HCT116 (cell line): ENCODE results near the gene HINT1. TPM values are rescaled to one million over a fixed set of nuclear protein-coding genes. Genes with fewer than 3 reads are reported as not detected.

Source experiments
- ATAC-seq: fragments of 200-7000 bp; cut with Tn5 transposase; 2 replicates; pipeline ENCODE4 v1.9.1; 2020; ENCODE audit warnings: mild to moderate bottlenecking, moderate library complexity
- BruUV-seq: library from RNA; stranded (reverse); fragments of 400-500 nt; replicated peaks from 2 replicates; lab custom pipeline; 2021; lab: Mats Ljungman, UMichigan
- CTCF ChIA-PET: fragments of 300-600 bp; sonication (Branson Sonifier 250); formaldehyde crosslinking; loops from one replicate; lab custom pipeline; 2021; ENCODE audit warnings: antibody characterized with exemption; lab: Charles Lee
- POLR2A ChIA-PET: fragments of 300-600, 350-600 bp; sonication (Branson Sonifier 250); formaldehyde crosslinking; loops from one replicate; lab custom pipeline; 2021; ENCODE audit warnings: antibody characterized with exemption; lab: Charles Lee
- RAD21 ChIA-PET, 2 experiments: fragments of 300-600 bp; sonication (Branson Sonifier 250); formaldehyde crosslinking; loops; one replicate each; lab custom pipeline; 2023; ENCODE audit warnings: low total read pairs in 2 of 2; ENCODE audit not compliant: uncharacterized antibody in 2 of 2, unreplicated experiment in 2 of 2, low non-redundant PET in 1 of 2; lab: Charles Lee
- DNase-seq: peaks from one replicate; pipeline ENCODE4 v3.0.0-alpha.2; 2010; ENCODE audit warnings: low read depth, low spot score
- H2AFZ ChIP-seq: fragments of 200-600 bp; shearing (Covaris generic), sonication (generic); 2 replicates; pipeline ENCODE4 v1.6.1; 2017; ENCODE audit warnings: low read depth, mixed run types, mixed read lengths, antibody characterized with exemption, low read length; ENCODE audit not compliant: poor library complexity, severe bottlenecking
- H3K27ac ChIP-seq: 2 replicates; pipeline ENCODE4 v1.5.1; 2012; ENCODE audit warnings: low read depth, low read length
- H3K27me3 ChIP-seq: fragments of 200-600 bp; sonication (generic); 2 replicates; pipeline ENCODE4 v1.6.1; 2016; ENCODE audit warnings: mixed run types, low read length, mixed read lengths; ENCODE audit not compliant: insufficient read depth
- H3K36me3 ChIP-seq, 2 experiments: fragments of 200-500 bp in 1 of 2; fragments of 200-600 bp in 1 of 2; sonication (Bioruptor generic) in 1 of 2; sonication (generic) in 1 of 2; 2 replicates each; pipeline versions ENCODE4 v1.5.1 to v1.6.1; 2014 to 2016; ENCODE audit warnings: low read length in 2 of 2, inconsistent platforms in 1 of 2, mixed read lengths in 1 of 2, mixed run types in 1 of 2; ENCODE audit not compliant: insufficient read depth in 2 of 2, control insufficient read depth in 1 of 2
- H3K4me1 ChIP-seq, 2 experiments: fragments of 200-600 bp in 1 of 2; sonication (generic) in 1 of 2; 2 replicates each; pipeline versions ENCODE4 v1.5.1 to v1.6.1; 2012 to 2017; ENCODE audit warnings: low read length in 2 of 2, inconsistent platforms in 1 of 2, mild to moderate bottlenecking in 1 of 2, mixed read lengths in 1 of 2, mixed run types in 1 of 2, moderate library complexity in 1 of 2; ENCODE audit not compliant: insufficient read depth in 2 of 2, control insufficient read depth in 1 of 2
- H3K4me2 ChIP-seq: fragments of 200-600 bp; sonication (generic); 2 replicates; pipeline ENCODE4 v1.6.1; 2017; ENCODE audit warnings: mixed run types, low read length, mixed read lengths
- H3K4me3 ChIP-seq, 2 experiments: fragments of 200-600 bp in 1 of 2; sonication (generic) in 1 of 2; replicated peaks in 1 of 2; 2 replicates each; pipeline ENCODE4 v1.5.1; 2011 to 2016; ENCODE audit warnings: low read length in 2 of 2, control low read depth in 1 of 2, low read depth in 1 of 2, mild to moderate bottlenecking in 1 of 2, mixed read lengths in 1 of 2, mixed run types in 1 of 2
- H3K79me2 ChIP-seq: fragments of 200-600 bp; sonication (generic); 2 replicates; pipeline ENCODE4 v1.6.1; 2017; ENCODE audit warnings: mild to moderate bottlenecking, mixed run types, low read length, moderate library complexity, mixed read lengths; ENCODE audit not compliant: insufficient read depth
- H3K9ac ChIP-seq: fragments of 200-600 bp; sonication (generic); 2 replicates; pipeline ENCODE4 v1.6.1; 2016; ENCODE audit warnings: low read length, mixed read lengths
- H3K9me2 ChIP-seq: fragments of 200-600 bp; sonication (generic), shearing (Covaris generic); 2 replicates; pipeline ENCODE4 v1.6.1; 2017; ENCODE audit warnings: mixed run types, mild to moderate bottlenecking, moderate library complexity; ENCODE audit not compliant: insufficient read depth
- H3K9me3 ChIP-seq, 2 experiments: fragments of 200-500 bp in 1 of 2; fragments of 200-600 bp in 1 of 2; sonication (Bioruptor generic) in 1 of 2; sonication (generic) in 1 of 2; 2 replicates each; pipeline ENCODE4 v1.6.1; 2014 to 2017; ENCODE audit warnings: low read length in 2 of 2, mixed read lengths in 2 of 2, inconsistent platforms in 1 of 2, low read depth in 1 of 2, mild to moderate bottlenecking in 1 of 2, mixed run types in 1 of 2, moderate library complexity in 1 of 2; ENCODE audit not compliant: control insufficient read depth in 1 of 2, insufficient read depth in 1 of 2
- H4K20me1 ChIP-seq: fragments of 200-600 bp; sonication (generic), shearing (Covaris generic); 2 replicates; pipeline ENCODE4 v1.6.1; 2017; ENCODE audit warnings: mixed run types, mild to moderate bottlenecking, moderate library complexity; ENCODE audit not compliant: insufficient read depth
- CEBPB ChIP-seq: IDR thresholded peaks from 2 replicates; pipeline ENCODE4 v1.6.1; 2012; ENCODE audit warnings: low read depth
- EGR1 ChIP-seq: IDR thresholded peaks from 2 replicates; pipeline ENCODE4 v1.6.1; 2012; ENCODE audit warnings: low read depth
- ELF1 ChIP-seq: IDR thresholded peaks from 2 replicates; pipeline ENCODE4 v1.6.1; 2012; ENCODE audit warnings: low read depth, borderline replicate concordance
- EZH2phosphoT487 ChIP-seq: fragments of 200-600 bp; IDR thresholded peaks from 2 replicates; pipeline ENCODE4 v1.6.1; 2018; ENCODE audit warnings: antibody characterized with exemption, borderline replicate concordance
- JUND ChIP-seq: IDR thresholded peaks from 2 replicates; pipeline ENCODE4 v1.6.1; 2012
- POLR2A ChIP-seq: IDR thresholded peaks from 2 replicates; pipeline ENCODE4 v1.7.0; 2011; ENCODE audit warnings: borderline replicate concordance; ENCODE audit not compliant: insufficient read depth, insufficient read length; ENCODE audit errors: extremely low read depth
- RAD21 ChIP-seq: IDR thresholded peaks from 2 replicates; pipeline ENCODE4 v1.6.1; 2012; ENCODE audit warnings: low read depth, mild to moderate bottlenecking
- SIN3A ChIP-seq: IDR thresholded peaks from 2 replicates; pipeline ENCODE4 v1.6.1; 2012; ENCODE audit warnings: low read depth
- SP1 ChIP-seq: IDR thresholded peaks from 2 replicates; pipeline ENCODE4 v1.6.1; 2012; ENCODE audit warnings: low read depth
- SRF ChIP-seq: IDR thresholded peaks from 2 replicates; pipeline ENCODE4 v1.6.1; 2012; ENCODE audit warnings: low read depth
- YY1 ChIP-seq: IDR thresholded peaks from 2 replicates; pipeline ENCODE4 v1.6.1; 2011; ENCODE audit warnings: low read length, low read depth, moderate library complexity, mild to moderate bottlenecking; ENCODE audit not compliant: insufficient replicate concordance; ENCODE audit errors: extremely low read depth
- ZFX ChIP-seq: fragments of 450-650 bp; IDR thresholded peaks from 2 replicates; pipeline ENCODE4 v1.6.1; 2017
- ZNF274 ChIP-seq: fragments of 200-500 bp; sonication (Bioruptor generic); IDR thresholded peaks from 2 replicates; pipeline ENCODE4 v1.6.1; 2014; ENCODE audit warnings: mild to moderate bottlenecking, low read depth, low read length, inconsistent platforms
- intact Hi-C: fragments of 100-400 bp; cut with micrococcal nuclease; formaldehyde crosslinking; loops from 2 replicates; pipeline ENCODE4 v1.10.0; 2022
- total RNA-seq: library from RNA; stranded (reverse); gene quantifications from one replicate; pipeline ENCODE4 v1.2.1, GENCODE V29; 2021; ENCODE audit not compliant: unreplicated experiment
- TF ChIP-seq, protein P1 (sequence below): IDR thresholded peaks from 2 replicates; pipeline ENCODE4 v1.6.1; 2012
- TF ChIP-seq, protein P2 (sequence below), 3 experiments: fragments of 200-600 bp in 1 of 3; sonication (generic) in 1 of 3; IDR thresholded peaks in 2 of 3; conservative IDR thresholded peaks in 1 of 3; 2 replicates each; pipeline ENCODE4 v1.5.1; 2012 to 2017; ENCODE audit warnings: low read depth in 2 of 3, low read length in 2 of 3, antibody characterized with exemption in 1 of 3, borderline replicate concordance in 1 of 3, control low read depth in 1 of 3, mild to moderate bottlenecking in 1 of 3, mixed read lengths in 1 of 3, mixed run types in 1 of 3, moderate library complexity in 1 of 3; ENCODE audit not compliant: insufficient read depth in 1 of 3
- TF ChIP-seq, protein P3 (sequence below): IDR thresholded peaks from 2 replicates; pipeline ENCODE4 v1.6.1; 2012; ENCODE audit warnings: low read depth
- TF ChIP-seq, protein P4 (sequence below): IDR thresholded peaks from 2 replicates; pipeline ENCODE4 v1.6.1; 2012
- TF ChIP-seq, protein P5 (sequence below): IDR thresholded peaks from 2 replicates; pipeline ENCODE4 v1.6.1; 2011; ENCODE audit warnings: mild to moderate bottlenecking, low read length, moderate library complexity; ENCODE audit not compliant: insufficient replicate concordance; ENCODE audit errors: extremely low read depth

Gene HINT1
- total RNA-seq, 1 experiment from 2014 or later, result 222 TPM

DNA sequence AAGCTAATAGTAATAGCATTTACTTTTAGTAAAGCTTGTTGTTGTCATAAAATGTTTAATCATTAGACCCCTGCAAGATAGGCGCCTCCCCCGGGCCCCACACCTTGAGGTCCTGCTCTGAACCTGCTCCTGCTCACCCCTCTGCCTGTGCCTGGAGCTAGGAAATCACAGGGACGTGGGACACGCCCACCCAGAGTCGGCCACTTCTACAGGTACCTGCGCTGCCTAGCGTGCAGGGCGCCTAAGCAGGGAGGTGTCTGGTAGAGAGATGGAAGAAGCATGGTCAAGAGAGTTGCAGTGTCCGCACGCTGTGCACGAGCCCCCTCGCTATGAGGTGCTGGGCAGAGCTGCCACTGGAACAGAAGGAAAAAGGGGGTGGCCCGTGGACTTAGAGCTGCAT lies 52.6 kb downstream of the HINT1 start:
- ChIA-PET RAD21 (no interaction called here), POLR2A (no interaction called here), CTCF (no interaction called here)
- intact Hi-C loops, result loop anchor here (5.0 to 10.0 kb wide), 2 partner anchors 270 to 558 kb away; no protein-coding TSS in a partner anchor
- DNase-seq, result no peak
- Histone ChIP-seq H3K4me1 (peaks cover 5 to 6% of the 10 kb centered on the region in 2 experiments; a peak in 2 of 4 replicates), H3K4me2 (no peak overlapping the region), H3K27ac (no peak overlapping the region), H3K9me2 (no peaks in the 10 kb centered on the region), H3K4me3 (no peak overlapping the region), H3K9ac (no peak overlapping the region), H3K27me3 (no peaks in the 10 kb centered on the region), H2AFZ (no peak overlapping the region), H4K20me1 (no peaks in the 10 kb centered on the region), H3K79me2 (no peaks in the 10 kb centered on the region), H3K36me3 (no peaks in the 10 kb centered on the region), H3K9me3 (no peaks in the 10 kb centered on the region)
- no peak for ATAC-seq
- no TSS peak for BruUV-seq
- TF ChIP-seq RAD21 (no peak), SP1 (no peak), YY1 (no peak), CEBPB (no peak), EGR1 (no peak), ZNF274 (no peak), SIN3A (no peak), EZH2phosphoT487 (no peak), POLR2A (no peak), SRF (no peak), ZFX (no peak), ELF1 (no peak), JUND (no peak)
- TF ChIP-seq, protein P1, sequence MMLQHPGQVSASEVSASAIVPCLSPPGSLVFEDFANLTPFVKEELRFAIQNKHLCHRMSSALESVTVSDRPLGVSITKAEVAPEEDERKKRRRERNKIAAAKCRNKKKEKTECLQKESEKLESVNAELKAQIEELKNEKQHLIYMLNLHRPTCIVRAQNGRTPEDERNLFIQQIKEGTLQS, result no peak
- TF ChIP-seq, protein P2, sequence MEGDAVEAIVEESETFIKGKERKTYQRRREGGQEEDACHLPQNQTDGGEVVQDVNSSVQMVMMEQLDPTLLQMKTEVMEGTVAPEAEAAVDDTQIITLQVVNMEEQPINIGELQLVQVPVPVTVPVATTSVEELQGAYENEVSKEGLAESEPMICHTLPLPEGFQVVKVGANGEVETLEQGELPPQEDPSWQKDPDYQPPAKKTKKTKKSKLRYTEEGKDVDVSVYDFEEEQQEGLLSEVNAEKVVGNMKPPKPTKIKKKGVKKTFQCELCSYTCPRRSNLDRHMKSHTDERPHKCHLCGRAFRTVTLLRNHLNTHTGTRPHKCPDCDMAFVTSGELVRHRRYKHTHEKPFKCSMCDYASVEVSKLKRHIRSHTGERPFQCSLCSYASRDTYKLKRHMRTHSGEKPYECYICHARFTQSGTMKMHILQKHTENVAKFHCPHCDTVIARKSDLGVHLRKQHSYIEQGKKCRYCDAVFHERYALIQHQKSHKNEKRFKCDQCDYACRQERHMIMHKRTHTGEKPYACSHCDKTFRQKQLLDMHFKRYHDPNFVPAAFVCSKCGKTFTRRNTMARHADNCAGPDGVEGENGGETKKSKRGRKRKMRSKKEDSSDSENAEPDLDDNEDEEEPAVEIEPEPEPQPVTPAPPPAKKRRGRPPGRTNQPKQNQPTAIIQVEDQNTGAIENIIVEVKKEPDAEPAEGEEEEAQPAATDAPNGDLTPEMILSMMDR (IDR thresholded peaks at IDR 0.05 in 2 of 3, conservative IDR thresholded peaks at IDR 0.05 in 1 of 3; ENCODE audit: borderline replicate concordance in 1 of 3, insufficient read depth in 1 of 3, low read depth in 2 of 3, low read length in 2 of 3), result no peak
- TF ChIP-seq, protein P3, sequence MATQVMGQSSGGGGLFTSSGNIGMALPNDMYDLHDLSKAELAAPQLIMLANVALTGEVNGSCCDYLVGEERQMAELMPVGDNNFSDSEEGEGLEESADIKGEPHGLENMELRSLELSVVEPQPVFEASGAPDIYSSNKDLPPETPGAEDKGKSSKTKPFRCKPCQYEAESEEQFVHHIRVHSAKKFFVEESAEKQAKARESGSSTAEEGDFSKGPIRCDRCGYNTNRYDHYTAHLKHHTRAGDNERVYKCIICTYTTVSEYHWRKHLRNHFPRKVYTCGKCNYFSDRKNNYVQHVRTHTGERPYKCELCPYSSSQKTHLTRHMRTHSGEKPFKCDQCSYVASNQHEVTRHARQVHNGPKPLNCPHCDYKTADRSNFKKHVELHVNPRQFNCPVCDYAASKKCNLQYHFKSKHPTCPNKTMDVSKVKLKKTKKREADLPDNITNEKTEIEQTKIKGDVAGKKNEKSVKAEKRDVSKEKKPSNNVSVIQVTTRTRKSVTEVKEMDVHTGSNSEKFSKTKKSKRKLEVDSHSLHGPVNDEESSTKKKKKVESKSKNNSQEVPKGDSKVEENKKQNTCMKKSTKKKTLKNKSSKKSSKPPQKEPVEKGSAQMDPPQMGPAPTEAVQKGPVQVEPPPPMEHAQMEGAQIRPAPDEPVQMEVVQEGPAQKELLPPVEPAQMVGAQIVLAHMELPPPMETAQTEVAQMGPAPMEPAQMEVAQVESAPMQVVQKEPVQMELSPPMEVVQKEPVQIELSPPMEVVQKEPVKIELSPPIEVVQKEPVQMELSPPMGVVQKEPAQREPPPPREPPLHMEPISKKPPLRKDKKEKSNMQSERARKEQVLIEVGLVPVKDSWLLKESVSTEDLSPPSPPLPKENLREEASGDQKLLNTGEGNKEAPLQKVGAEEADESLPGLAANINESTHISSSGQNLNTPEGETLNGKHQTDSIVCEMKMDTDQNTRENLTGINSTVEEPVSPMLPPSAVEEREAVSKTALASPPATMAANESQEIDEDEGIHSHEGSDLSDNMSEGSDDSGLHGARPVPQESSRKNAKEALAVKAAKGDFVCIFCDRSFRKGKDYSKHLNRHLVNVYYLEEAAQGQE, result no peak
- TF ChIP-seq, protein P4, sequence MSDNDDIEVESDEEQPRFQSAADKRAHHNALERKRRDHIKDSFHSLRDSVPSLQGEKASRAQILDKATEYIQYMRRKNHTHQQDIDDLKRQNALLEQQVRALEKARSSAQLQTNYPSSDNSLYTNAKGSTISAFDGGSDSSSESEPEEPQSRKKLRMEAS, result no peak
- TF ChIP-seq, protein P5, sequence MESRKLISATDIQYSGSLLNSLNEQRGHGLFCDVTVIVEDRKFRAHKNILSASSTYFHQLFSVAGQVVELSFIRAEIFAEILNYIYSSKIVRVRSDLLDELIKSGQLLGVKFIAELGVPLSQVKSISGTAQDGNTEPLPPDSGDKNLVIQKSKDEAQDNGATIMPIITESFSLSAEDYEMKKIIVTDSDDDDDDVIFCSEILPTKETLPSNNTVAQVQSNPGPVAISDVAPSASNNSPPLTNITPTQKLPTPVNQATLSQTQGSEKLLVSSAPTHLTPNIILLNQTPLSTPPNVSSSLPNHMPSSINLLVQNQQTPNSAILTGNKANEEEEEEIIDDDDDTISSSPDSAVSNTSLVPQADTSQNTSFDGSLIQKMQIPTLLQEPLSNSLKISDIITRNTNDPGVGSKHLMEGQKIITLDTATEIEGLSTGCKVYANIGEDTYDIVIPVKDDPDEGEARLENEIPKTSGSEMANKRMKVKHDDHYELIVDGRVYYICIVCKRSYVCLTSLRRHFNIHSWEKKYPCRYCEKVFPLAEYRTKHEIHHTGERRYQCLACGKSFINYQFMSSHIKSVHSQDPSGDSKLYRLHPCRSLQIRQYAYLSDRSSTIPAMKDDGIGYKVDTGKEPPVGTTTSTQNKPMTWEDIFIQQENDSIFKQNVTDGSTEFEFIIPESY, result no peak
